Stimulated activated CD8-positive, alpha-beta memory T cell treated with anti-CD3 and anti-CD28 coated beads, Interleukin-4, amount 100 ng/mL, for 4 hours (primary cell): ENCODE data around the gene PEAK1.
"Not testable (repeated sequence)": the region's sequence is repeated elsewhere in the genome, so short reads cannot be mapped to it uniquely, and the experiment has no call there.

ENCODE experiments used
- DNase-seq, 2 donors: peaks; one replicate each; pipeline ENCODE4 v3.0.0-alpha.2; 2020; ENCODE audit warnings: low read depth in 2 of 2, low spot score in 1 of 2

PEAK1 gene

DNA sequence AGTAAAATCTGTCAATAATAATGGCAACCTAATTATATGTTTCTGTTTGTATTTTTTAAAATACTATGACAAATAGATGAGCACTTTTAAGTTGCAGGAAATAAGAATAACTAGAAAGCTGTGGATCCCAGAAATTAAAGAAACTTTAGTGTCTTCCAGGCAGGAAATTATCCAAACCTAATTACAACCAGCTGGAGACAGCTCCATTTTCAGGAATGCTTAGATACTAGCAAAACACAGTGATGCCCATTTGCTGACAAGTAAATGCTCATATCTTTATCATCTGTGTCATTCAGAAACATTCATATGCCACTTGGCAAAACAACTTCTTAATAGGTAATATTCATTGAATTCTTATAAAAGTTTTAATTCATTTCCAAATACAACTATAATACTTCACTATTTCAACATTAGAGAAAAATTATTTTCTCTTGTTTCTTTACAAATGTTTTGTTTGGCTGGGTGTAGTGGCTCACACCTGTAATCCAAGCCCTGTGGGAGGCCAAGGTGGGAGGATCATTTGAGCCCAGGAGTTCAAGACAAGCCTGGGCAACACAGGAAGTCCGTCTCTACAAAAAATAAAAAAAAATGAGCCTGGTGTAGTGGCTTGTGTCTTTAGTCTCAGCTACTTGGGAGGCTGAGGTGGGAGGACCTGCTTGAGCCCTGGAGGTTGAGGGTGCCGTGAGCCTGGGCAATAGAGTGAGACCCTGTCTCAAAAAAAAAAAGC is 179.9 kb downstream of the PEAK1 start:
- no peak for DNase-seq

DNA sequence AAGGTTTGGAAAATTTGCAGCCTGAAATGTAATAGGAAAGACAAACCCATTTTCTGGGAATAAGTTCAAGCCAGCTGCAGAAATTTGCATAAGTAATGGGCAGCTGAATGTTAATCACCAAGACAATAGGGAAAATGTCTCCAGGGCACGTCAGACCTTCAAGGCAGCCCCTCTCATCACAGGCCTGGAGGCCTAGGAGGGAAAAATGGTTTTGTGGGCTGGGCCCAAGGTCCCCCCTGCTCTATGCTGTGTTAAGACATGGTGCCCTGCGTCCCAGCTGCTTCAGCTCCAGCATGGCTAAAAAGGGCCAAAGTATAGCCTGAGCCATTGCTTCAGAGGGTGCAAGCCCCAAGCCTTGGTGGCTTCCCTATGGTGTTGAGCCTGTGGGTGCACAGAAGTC is 184.3 kb downstream of the PEAK1 start:
- no peak for DNase-seq

DNA sequence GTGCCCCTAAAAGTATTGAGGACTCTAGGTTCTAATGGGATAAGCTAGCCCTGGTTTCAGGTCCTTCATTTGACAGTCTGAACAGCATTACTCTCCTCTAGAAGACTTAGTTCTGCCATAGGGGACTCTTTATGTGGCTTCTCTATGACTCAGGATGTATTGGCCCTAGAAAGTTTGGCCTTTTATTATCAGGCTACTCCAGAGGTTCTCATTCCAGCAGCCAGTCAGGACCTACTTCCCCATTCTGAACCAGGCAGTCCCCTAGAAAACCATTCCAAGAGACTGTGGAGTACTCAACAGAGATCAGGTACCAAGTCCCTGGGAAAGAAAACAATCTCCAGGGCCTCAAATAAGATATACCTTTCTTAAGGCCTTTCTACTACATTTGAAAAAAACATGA is 191.1 kb downstream of the PEAK1 start:
- no peak for DNase-seq

DNA sequence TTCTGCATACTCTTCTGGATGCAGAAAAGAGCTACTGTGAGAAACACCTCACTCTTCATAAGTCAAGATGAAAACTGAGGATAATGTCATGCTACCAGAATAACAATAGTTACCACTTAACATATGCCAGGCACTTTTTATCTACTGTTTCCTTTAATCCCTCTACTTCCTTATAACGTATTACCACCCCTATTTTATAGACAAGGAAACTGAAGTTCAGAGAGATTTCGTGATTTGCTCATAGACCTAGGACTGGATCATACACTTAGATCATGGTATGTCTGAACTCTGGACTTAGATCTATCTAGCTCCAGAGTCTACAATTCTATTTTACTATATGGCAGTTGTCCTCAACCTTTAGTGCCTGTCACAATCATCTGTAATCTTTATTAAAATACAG is 193.3 kb downstream of the PEAK1 start:
- no peak for DNase-seq

DNA sequence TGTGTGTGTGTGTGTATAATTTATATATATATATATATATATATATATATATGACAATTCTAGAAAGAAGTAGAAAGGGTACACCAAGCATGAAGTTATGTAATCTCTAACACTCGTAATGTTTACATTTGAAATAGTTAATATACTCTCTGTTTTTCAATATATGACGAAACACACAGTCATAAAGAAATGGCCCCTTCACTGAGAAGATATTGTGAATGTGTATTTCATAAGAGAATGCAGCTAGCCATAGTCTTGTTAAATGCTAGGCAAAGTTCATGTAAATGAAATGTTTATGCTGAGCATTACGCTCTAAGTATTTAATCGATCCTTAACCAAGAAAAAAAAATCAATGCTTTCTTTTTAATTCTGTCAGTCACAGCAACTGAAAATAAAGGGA is 194.3 kb downstream of the PEAK1 start:
- no peak for DNase-seq

DNA sequence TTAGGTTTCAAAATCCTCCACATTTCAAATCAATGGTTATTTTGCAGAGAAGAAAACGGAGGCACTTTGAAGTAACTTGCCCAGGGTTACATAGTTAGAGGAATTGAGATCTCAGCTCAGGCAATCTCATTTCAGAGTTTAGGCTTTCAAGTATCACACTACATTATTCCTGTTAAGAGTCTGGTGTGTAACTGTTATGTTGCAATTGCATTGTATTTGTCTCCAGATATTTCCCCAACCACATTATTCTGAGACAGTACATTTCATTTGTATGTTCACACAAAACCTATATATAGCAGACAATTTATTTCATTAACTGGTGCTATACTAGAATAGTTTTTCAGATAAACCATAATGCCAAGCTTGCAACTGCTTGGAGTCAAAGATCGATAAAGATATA is 194.8 kb downstream of the PEAK1 start:
- no peak for DNase-seq

DNA sequence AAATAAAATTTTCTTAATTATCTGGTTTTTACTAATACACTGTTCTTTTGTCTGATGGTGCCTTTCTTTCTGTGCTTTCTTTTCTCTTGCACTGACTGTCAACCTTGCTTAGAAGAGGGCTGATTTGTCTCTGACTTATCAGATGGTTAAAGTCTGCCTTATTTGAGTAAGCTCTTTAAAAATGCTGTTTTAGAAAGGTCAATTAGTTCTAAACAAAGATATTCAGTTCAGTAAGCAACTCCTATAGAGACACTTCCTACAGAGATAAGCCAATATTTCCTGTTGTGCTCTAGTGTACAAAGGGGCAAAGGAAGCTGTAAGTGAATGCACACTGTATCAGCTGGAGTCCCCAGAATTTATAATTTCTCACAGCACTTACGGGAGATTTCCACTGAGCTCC is 195.6 kb downstream of the PEAK1 start:
- DNase-seq, result no peak

DNA sequence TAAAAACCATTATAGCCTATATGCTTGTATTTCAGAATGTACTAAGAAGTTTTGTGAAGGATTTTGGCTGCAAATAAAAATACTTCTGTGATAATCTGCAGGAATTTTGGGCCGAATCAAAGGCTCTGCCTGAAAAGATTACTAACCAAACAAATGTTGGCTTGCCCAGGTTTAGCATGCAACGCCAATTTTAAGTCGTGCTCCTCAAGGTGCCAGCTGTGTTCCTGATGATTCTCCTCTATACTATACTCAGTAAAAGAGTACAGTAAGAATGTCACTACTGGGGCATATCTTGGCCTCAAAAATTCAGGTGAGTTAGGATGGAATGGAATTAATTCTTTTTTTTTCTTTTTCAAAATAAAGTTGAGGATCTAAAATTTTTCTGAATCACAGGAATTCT is 198.2 kb downstream of the PEAK1 start:
- no peak for DNase-seq

DNA sequence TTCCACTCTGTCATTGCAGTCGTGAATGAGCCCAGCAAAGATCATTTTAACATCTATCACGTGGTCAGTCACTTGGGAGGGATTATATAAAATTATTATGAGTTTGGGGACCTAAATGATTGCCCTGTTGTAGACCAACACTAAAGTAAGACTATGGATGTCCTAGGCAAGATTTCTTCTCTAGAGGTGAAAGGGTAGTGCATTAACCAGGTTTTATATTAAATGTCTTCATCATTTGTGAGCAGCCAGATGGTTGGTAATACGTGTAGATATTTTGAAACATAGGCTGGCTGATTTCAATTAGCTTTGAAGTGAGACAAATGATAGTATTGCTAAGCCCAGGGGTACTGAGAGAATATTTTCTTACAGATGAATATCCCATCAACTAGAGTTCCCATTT is 198.7 kb downstream of the PEAK1 start:
- no peak for DNase-seq

DNA sequence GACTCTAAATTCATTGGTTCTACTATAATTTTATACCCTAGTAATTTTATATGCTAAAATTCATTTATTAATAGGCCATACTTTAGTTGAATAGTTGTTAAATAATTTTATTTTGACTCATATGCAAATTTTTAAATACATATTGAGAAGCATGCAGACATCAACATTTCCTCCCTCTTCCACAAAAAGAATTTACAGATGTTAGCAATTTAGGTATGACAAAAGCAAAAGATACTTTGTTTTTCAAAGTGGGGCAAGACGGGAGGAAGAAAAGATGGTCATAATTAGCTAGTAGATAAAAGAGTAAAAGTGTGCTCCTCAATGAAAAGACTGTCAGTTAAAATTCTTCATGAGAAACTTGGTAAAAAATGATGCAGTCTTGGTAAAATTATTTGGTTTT is 200.1 kb downstream of the PEAK1 start:
- DNase-seq, result no peak

DNA sequence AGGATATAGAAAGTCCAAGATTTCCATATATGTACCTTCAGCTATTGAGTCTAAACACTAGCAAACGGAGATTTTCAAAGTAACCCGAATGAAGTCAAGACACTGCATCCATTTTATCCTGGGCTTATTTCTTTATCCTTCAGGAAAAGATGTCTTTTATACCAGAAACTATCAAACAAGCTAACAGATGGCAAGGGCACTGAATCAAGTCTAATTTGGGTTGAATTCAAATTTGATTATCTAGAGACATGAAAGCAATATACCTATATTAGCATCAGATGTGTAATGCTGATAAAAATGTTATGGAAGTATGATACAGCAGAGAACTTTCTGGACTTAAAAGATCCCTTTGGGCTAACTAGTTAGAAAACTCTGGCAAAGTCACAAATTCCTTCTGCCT is 210.7 kb downstream of the PEAK1 start:
- no peak for DNase-seq

DNA sequence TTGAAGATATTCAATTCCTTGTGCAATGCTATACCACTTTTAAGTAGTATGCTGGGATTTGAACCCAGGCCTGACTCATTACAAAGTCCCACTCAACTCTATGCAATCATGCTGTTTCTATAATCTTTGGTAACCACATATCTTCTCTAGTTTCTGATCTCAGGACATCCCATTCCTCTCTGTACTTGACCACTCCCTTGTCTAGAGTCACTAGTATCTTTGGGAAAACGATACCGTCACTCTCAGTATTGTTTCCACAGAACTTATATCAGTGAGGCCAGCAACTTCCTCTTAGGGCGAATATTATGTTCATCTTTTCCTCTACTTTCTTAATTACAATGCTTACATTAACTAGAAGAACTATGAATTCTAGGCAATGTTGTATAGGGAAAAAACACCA is 211.7 kb downstream of the PEAK1 start:
- no peak for DNase-seq

DNA sequence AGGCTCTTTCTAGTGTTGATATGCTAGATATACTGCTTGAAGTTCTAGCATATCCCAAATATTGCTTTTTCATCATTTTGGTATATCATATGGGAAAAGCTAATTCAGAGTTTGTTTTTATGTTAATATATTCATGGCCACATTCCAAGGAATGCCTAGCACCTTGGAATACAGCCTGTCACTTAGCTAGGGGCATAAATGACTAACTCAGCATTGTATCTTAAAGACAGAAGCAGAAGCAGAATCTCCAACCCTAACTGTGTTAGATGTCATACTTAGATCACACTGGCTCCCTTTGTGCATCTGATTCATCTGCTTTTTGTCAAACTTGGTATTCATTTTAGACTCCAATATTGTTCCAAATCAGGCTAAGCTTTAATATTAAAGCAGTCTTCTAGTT is 218.2 kb downstream of the PEAK1 start:
- DNase-seq, result no peak

DNA sequence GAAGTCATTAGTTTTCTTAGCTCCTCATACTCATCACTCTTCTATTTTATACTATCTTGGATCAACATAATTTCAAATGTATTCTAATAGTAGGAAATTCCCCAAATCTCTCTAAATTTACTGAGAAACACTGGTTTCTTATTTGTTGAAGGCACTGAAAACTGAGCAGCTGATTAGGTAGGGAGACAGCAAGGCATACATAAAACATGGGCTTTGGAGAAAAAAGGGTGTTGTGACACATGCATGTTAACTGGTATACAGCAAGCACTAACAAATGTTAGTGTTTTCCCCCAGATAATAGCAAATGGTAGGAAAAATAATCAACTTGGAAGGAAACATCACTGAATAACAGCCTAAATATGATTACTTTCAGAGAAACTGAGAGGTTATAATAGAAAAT is 223.5 kb downstream of the PEAK1 start:
- DNase-seq, result no peak

DNA sequence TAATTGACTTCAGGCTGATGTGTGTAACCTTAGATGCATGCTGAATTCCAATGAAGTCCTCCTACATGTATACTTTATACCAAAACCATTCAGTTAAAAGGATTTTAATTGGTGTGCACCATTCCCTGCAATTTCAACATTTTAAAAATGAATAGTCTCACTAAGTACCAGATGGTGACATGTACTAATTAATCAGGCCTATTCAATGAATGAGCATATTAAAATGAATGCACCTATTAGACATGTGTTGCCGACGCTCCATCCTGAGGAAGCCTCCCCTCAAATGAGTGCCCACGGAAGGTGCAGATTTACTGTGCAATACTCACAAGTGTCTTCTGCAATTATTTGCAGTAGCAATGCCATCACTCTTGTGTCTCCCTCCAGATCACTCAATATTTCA is 224.3 kb downstream of the PEAK1 start:
- DNase-seq, result no peak

DNA sequence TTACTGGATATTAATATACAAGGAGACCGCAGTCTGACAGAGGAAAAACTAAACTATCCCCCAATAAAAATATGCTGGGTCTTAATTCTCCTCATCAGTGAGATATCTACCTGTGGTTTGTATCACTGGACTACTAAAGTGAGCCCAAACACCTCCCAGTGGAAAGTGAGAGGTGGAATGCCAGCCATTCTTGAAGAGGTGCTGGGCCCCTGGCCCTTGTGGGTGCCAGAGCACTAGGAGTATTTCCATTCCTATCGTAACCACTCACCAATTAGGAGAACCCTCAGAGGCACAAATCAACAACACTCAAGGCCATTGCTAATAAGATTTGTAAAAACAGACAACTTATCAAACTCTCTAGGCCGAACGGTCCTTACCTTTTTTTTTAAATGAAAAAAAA is 227.5 kb downstream of the PEAK1 start:
- DNase-seq, result no peak

DNA sequence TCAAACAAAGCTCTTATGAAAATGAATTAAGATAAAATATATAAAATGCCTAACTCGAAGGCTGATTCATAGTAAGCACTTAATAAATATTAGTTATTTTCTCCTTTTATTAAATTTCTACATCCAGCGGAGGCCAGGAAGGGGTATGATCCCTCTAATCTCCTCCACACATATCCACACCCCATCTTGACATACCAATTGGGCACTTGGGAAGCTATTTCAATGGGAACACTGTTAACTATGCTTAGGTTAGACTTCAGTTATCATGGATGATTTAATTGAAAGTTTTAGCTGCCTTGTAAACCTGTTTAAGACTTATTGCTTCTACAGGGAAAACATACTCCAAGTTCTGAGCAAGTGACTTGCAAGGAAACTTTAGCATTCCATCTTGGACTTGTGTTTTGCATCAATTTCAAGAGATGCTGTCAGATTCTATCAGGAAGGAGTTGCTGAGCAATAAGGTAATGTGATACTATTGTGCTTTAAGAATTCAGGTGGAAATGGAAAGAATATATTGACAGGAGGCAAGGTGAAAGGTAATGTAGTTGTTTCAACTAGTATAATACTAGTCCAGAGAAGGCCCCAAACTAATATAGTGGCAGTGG is 228.6 kb downstream of the PEAK1 start:
- no peak for DNase-seq

DNA sequence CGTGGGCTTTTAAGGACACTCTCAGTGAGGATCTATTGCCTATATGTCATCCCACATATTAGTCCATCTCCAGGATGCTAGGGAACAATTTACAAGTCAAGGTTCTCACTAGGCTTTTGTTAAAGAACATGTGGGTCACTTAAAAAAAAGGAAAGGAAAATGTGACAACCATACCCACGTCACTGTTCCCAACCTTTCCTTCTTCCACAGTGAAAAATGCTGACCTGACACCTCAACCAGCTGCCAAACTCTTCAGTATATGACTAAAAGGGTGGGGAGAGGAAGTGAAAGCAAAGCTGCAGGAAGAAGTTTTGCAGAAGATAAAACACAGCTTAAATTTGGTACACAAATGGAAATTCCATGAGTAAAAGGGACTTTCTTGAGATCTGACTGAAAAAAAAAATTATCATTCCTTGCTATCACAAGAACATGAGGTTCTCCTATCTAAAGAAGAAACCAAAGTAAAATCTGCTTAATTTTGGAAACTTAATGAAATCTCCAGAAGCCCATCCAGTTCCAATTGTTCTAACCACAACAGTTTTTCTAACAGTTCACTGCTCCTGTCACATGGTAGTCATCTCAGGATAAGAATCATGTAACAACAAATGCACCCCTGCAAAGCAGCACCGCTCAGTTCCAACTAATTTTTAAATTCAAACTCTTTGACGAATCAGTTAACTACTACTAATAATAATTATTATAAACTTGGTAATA is 232.0 kb downstream of the PEAK1 start:
- DNase-seq, result no peak

DNA sequence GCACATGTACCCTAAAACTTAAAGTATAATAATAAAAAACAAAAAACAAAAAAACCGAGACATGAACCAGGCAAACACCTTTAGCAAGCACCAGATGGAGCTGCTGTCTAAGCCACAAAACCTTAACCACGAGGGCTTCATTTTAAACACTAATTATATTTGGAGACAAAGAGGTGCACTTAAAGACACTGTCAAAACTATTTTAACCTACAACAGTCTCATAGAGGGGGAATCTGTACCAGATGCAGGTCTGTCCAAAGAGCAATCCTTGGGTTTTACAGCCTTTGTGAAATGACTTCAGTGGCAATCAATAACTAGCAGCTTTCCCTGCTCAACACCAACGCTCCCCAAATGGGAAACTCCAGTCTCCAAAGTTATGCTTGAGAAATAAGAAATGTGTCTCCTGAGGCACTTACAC is 233.3 kb downstream of the PEAK1 start:
- no peak for DNase-seq

DNA sequence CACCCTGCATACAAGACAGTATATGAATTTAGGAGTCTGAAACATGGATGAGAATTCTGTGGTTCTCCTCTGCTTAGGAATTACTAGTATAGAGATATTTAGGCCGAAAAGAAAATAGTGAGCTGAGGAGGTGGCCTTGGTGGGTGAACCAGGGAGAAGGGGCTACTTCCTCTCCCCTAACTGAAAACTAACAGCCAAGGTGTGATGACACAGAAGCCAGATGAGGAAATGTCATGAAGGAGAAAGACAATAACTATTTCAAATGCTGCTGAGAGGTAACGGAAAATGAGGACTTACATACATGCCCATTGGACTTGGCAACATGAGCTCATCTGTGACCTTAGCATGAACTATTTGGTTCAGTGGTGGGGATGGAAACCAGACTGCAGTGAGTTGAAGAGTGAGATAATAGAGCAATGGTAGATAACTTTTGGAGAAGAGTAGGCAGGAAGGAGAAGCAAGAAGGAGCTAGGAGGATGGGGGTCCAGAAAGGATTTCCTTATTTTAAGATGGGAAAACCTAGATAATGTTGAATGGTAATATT is 234.6 kb downstream of the PEAK1 start:
- no peak for DNase-seq

DNA sequence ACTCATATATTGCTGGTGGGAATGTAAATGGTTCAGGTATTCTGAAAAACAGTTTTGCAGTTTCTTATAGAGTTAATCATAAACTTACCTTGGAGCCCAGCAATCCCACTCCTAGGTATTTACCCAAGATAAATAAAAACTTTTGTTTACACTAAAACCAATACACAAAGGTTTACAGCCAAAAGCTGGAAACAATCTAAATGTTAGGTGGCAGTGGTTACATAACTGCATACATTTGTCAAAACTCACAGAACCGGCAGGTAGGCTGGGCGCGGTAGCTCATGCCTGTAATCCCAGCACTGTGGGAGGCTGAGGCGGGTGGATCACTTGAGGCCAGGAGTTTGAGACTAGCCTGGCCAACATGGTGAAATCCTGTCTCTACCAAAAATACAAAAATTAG is 235.6 kb downstream of the PEAK1 start:
- DNase-seq, result not testable (repeated sequence)

DNA sequence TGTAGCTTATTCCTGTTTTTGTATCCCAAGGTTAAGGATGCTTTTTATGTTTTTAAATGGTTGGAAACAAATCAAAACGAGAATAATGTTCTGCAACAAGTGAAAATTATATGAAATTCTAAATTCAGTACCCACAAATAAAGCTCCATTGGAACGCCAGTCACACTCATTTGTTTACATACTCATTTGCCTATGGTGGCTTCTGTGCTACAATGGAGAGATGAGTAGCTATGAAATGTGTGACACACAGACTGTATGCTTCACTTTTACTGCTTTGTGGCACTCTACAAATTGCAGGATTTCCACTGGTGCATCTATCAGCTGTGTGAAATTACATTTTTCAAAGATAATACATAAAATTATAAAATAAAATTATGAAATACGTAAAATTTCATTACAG is 236.8 kb downstream of the PEAK1 start:
- no peak for DNase-seq
